ENCODE data around the gene RPH3AL.
"Not testable (repeated sequence)": the region's sequence is repeated elsewhere in the genome, so short reads cannot be mapped to it uniquely, and the experiment has no call there.

The RPH3AL gene

DNA sequence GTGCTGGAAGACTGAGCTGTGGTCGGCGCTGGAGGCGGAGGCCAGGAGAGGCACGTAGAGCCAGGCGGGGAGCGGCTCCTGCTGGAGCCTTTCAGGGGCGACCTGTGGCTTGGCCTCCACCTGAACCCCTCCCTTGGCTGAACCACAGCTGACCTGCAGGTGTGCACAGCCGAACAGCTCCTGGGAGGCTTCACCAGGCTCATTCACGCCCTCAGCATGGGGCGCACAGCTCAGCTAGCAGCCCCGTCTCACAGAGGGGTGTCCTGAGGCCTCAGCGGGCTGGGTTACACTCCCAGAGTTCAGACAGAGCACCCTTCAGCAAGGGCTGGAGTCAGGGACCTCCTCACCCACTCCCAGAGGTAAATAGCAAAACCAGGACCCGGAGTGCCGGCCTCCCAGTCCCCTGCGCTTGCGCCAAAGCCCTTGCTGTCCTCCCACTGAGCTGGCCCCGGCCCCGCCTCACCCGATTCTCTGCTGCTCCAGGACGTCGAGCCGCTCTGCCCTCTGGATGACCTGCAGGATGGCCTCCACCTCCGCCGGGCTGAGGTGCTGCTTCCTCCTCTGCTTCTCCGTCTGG is 31.7 kb downstream of the RPH3AL start:
- in situ Hi-C loops (cut with MboI; ENCODE audit: low sequenced_read_pairs) = no loop called here

DNA sequence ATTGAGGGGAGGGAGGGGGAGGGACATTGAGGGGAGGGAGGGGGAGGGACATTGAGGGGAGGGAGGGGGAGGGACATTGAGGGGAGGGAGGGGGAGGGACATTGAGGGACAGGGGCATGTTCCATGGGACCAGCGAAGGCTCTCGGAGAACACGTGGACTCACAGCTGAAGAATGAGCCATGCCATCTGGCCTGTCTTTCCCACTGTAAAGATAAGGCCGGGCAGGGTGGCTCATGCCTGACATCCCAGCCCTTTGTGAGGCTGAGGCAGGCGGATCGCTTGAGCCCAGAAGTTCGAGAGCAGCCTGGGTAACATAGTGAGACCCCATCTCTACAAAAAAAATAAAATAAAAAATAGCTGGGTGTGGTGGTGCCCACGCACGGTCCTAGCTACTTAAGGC is 32.5 kb downstream of the RPH3AL start:
- in situ Hi-C loops (cut with MboI; ENCODE audit: low sequenced_read_pairs) = no loop called here

DNA sequence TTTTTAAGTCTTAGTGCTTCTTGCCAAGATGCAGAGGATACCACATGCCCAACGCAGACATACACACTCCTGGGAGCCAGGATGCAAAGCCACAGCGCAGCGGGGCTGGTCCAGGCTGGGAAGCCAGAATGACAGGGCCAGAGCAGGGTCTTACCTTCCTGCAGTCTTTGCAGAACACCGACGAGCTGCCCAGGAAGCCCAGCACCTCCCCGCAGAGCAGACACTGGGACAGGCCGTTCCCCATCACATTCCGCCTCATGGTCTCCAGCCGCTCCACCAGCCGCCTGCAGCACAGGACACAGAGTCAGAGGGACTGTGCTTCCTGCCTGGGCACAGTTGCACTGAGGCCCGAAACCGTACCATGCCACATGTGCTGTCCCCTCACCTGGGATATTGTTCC is 33.3 kb downstream of the RPH3AL start:
- in situ Hi-C loops (cut with MboI; ENCODE audit: low sequenced_read_pairs) = no loop called here

DNA sequence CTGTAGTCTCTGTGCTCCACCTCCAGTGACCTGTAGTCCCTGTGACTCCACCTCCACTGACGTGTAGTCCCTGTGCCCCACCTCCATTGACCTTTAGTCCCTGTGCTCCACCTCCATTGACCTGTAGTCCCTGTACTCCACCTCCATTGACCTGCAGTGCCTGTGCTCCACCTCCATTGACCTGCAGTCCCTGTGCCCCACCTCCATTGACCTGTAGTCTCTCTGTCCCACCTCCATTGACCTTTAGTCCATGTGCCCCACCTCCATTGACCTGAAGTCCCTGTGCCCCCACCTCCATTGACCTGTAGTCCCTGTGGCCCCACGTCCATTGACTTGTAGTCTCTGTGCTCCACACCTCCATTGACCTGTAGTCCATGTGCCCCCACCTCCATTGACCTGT is 35.5 kb downstream of the RPH3AL start:
- in situ Hi-C loops (cut with MboI; ENCODE audit: low sequenced_read_pairs) = not testable (repeated sequence)

DNA sequence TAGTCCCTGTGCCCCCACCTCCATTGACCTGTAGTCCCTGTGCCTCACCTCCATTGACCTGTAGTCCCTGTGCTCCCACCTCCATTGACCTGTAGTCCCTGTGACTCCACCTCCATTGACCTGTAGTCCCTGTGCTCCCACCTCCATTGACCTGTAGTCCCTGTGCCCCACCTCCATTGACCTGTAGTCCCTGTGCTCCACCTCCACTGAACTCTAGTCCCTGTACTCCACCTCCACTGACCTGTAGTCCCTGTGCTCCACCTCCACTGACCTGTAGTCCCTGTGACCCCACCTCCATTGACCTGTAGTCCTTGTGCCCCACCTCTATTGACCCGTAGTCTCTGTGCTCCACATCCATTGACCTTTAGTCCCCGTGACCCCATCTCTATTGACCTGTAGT is 37.2 kb downstream of the RPH3AL start:
- in situ Hi-C loops (cut with MboI; ENCODE audit: low sequenced_read_pairs) = not testable (repeated sequence)

DNA sequence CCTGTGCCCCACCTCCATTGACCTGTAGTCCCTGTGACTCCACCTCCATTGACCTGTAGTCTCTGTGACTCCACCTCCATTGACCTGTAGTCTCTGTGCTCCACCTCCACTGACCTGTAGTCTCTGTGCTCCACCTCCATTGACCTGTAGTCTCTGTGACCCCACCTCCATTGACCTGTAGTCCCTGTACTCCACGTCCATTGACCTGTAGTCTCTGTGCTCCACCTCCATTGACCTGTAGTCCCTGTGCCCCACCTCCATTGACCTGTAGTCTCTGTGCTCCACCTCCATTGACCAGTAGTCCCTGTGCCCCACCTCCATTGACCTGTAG is 38.0 kb downstream of the RPH3AL start:
- in situ Hi-C loops (cut with MboI; ENCODE audit: low sequenced_read_pairs) = not testable (repeated sequence)

DNA sequence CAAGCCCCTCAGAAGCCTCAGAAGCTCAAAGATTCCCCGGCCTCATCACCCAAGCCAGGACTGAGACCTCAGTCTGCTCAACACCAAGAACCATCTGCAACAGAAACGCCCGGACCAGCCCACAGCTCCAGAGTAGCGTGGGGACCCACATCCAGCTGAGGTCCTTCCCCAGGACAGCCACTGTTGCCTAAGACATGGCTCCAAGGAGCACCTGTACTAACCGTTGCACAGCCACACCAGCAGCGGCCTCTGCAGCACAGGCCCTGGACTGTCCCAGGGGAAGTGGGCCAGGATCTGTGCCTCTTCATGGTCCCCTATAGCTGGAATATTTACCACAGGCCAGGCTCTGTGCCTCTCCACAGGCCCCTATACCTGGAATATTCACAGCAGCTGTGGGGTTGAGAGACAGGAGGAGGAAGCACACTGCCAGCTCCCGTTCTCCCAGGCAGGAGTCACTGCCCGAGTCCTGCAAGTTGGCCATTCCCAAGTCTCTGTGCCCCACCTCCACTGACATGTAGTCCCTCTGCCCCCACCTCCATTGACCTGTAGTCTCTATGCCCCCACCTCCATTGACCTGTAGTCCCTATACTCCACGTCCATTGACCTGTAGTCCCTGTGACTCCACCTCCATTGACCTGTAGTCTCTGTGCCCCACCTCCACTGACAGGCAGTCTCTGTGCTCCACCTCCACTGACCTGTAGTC is 38.5 kb downstream of the RPH3AL start:
- in situ Hi-C loops (cut with MboI; ENCODE audit: low sequenced_read_pairs) = no loop called here

DNA sequence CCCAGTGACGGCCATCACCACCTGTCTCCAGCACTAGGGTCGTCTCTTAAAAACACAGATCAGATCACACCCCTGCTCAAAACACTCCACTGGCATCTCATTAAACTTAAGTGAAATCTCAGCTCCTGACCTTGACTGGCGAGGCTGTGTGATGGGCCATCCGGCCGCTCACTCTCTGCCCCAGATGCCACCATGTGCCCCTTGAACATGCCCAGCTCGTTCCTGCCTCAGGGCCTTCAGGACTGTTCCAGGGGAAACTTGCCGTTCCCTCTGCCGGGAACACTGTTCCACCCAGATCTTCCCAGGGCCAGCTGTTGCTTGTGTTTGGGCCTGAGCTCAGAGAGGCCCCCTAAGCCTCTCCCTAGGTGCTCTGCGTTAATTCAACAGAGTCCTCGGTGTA is 39.4 kb downstream of the RPH3AL start:
- in situ Hi-C loops (cut with MboI; ENCODE audit: low sequenced_read_pairs) = no loop called here

DNA sequence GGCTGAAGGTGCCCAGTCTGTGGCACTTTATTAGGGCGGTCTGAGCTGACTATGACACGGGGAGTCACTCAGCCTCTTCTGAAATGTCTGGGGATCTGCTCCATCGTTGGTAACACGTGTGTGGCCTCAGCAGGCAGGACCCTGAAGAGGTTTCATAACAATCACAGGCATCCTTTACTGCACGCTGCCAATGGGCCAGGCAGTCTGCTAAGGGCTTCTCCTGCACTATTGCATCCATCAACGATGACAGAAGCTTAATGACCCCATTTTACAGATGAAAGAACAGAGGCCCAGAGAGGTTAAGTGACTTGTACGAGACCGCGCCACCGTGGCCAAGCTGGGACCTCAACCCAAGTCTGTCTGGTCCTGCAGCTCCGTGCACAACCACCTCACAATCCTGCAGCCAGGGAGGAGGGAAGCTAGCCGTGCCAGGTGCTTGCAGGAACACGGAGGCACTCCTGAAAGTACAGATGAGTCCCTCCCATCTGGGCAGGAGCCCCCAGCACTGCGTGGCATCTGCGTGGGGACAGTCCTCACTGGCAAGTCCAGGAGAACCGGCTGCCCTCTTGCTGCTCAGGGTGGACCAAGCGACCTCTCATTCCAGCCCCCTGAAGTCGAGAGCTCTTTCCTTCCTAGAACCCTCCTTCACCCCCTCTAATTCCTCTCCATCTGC is 40.0 kb downstream of the RPH3AL start:
- in situ Hi-C loops (cut with MboI; ENCODE audit: low sequenced_read_pairs) = no loop called here

DNA sequence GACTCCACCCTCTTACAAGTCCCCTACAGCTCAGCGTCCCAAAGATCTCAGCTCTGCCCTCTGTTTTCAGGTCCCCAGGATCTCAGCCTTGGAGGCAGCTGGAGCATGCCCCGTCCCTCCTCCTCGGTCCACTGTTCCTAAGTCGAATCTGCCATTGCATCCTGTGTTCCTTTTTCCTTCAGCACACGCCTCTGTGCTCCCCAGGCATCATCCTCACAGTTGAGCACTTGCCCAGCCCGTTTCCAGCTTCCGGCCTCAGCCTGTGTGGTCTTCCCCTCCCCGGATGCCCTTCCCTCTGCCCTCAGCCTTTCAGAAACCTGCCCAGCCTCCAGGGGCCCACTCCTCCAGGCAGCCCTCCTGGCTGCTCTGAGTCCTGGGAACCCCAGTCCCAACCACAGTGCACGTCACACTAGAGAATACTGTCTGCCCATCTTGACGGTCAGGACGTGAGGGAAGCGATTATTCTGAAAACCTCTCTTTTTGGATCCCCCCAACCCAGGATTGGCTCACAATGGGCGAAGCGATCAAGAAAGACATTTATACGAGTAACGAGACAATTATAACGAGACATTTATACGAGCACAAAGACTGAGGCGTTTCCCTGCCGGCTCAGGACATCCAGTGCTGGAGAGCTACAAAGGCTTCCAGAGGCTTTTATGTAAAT is 41.4 kb downstream of the RPH3AL start:
- in situ Hi-C loops (cut with MboI; ENCODE audit: low sequenced_read_pairs) = no loop called here

DNA sequence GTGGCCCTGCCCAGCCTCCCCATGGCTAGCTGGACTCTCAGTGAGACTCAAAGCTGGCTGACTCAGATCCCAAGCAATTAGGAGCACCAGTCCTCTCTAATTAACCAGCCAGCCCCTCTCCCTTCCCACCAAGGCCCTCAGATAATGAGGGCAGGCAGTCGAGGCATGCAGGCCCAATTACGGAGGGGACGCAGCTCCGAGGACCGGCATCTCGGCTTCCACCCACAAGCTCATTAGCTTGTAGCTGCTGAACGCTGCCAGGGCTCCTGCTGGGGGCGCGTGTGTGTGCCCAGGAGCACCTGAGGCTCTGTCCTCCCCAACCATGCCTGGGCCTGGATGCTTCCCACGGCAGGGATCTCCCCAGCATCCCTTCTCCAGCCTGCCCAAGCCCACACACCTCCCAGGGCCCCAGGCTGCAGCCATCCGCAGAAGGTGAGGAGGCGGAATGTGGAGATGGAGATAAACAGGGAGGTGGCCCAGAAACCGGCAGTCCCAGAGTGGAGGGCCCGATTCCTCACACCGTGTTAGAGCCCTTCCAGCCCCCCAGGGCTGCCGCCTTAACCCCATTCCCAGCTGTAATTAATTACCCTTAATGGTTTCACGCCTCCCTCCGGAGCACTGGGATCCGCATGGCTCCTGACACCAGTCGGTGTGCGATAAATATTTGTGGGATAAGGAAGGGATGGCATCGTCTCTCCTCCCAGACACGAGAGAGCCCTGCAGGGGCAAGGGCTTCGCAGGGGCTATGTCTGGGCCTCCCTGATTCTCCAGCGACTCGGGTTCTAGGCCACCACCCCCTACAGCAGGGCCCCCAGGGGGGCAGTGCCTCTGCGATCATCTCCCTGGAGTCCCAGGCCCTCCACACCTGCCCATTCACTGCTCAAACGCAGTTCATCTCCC is 42.2 kb downstream of the RPH3AL start:
- in situ Hi-C loops (cut with MboI; ENCODE audit: low sequenced_read_pairs) = no loop called here

DNA sequence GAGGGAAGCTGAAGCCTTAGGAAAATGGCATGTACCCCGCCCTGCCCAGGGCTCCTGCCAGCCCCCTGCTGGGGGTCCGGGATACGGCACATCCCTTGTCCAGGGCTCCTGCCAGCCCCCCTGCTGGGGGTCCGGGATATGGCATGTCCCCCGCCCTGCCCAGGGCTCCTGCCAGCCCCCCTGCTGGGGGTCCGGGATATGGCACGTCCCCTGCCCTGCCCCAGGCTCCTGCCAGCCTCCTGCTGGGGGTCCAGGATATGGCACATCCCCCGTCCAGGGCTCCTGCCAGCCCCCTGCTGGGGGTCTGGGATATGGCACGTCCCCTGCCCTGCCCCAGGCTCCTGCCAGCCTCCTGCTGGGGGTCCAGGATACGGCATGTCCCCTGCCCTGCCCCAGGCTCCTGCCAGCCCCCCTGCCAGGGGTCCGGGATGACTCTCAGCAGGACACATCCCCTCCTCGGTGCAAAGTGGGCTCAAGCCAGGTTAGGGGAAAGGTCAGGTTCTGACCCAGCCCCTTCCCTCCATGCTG is 43.2 kb downstream of the RPH3AL start:
- in situ Hi-C loops (cut with MboI; ENCODE audit: low sequenced_read_pairs) = no loop called here

DNA sequence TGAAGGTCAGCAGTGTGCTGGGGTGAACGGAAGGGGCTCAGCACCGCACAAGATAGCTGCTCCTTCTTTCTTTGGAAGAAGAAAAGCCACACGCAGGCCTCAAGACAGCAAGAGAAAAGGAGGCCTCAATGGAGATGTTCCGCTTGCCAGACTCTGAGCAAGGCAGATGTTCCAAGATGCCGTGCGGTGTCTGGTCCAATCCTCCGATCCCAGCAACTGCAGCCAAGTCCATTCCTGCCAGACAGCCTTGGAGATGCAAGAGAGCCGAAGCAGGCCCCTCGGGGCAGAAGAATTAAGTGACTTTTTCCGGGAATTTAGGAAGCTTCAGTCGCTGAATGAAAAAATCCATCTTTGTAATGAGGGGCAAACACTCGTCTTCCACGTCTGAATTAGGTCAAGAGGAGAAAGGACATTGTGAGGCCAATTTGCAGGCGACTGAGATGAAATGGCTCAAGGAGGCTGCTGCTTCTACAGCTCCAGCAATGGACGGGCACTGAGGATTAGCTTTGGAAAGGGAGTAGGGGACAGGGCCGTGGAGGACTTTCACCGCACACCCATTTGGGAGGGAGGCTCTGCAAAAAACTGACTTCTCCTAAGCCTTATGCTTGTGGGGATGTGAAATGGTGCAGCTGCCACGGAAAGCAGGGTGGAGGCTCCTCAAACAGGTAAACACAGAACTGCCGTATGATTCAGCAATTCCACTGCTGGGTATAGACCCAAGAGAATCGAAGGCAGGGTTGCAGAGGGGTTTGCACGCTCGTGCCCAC is 44.7 kb downstream of the RPH3AL start:
- in situ Hi-C loops (cut with MboI; ENCODE audit: low sequenced_read_pairs) = no loop called here

DNA sequence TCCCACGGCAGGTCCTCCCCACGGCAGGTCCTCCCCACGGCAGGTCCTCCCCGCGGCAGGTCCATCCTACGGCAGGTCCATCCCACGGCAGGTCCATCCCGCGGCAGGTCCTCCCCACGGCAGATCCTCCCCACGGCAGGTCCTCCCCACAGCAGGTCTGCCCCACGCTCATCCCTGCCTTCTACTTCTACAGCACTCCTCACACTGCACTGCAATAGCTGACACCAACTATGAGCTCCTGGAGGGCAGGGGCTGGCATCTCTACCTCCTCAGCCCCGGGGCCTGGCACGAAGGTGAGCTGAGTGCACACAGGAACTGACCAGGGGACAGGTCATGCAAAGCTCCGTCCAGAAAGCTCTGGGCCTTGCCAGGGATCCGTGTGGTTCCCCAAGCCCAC is 45.3 kb downstream of the RPH3AL start:
- in situ Hi-C loops (cut with MboI; ENCODE audit: low sequenced_read_pairs) = no loop called here

DNA sequence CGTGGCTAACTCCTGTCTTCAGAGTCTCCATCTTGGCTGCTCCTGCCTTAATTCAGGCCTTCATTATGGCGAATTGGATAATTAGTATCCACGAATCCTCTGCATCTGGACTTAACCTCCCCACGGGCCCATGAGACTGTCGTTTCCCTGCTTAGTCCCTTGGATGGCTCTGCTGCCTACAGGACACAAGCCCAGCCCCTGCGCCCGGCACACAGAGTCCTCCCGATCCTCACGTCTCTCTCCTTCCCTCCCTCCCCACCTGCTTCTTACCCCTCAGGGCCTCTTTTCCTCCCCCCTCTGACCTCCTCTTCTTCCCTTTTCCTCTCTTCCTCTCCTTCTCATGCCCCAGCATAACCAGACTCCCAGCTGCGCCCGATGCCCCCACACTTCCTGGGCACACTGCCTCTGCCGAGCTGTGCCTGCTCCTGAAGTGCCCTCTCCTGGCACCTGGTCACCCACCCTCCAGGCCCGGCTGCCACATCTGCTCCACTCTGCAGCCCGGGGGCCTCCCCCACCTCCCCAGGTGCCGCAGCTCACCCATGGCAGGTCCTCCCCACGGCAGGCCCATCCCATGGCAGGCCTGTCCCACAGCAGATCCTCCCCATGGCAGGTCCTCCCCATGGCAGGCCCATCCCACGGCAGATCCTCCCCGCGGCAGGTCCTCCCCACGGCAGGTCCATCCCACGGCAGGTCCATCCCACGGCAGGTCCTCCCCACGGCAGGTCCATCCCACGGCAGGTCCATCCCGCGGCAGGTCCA is 45.9 kb downstream of the RPH3AL start:
- in situ Hi-C loops (cut with MboI; ENCODE audit: low sequenced_read_pairs) = no loop called here

DNA sequence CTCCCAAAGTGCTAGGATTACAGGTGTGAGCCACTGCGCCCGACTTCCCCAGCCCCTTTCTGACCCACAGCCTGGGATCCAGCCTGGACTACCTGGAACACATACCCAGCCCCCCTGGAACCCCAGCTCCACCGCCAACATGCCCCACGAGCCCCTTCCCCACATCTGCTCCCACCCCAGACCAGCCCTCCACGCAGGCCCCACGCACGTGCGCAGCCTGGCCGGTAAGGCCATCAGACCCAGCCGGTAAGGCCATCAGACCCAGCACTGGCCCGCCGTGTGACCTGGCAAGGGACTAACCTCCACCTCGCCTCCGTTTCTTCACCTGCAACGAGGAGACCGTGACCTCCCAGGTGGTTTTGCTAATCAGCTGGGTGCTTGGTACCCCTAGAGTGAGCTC is 46.5 kb downstream of the RPH3AL start:
- in situ Hi-C loops (cut with MboI; ENCODE audit: low sequenced_read_pairs) = no loop called here

DNA sequence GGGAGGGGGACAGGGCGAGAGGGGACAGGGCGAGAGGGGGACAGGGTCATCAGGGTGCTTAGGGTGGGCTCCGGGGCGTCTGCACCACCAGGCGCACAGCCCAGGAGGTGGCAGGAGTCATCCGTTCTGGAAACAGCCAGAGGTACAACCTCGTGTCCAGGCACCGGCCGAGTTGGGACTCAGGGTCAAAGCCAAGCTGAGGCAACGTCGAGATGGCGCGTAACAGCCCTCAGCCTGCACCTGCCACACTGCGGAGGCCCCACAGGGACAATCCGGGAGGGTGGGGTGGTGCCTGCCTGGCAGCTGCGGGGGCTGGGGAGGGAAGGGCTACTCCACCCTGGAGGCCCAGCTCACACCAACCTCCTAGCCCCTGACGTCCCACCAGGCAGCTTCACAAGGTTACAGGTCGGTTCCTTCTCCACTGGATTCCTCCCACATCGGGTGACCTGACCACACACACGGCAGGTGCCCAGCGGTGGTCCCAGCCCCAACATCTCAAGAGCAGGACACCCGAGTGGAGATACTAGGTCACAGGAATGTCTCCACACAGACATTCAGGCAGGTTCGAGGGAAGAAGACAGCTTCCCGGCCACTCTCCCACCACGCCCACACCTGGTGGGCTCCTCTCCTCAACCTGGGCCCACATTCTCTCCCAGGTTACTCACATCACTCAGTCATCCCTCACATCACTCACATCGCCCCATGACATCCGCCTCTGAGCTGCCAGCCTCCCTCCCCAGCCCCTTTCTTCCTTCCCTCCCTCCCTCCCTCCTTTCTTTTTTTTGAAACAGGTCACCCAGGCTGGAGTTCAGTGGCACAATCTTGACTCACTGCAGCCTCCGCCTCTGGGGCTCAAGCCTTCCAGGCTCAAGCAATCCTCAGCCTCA is 47.3 kb downstream of the RPH3AL start:
- in situ Hi-C loops (cut with MboI; ENCODE audit: low sequenced_read_pairs) = no loop called here

DNA sequence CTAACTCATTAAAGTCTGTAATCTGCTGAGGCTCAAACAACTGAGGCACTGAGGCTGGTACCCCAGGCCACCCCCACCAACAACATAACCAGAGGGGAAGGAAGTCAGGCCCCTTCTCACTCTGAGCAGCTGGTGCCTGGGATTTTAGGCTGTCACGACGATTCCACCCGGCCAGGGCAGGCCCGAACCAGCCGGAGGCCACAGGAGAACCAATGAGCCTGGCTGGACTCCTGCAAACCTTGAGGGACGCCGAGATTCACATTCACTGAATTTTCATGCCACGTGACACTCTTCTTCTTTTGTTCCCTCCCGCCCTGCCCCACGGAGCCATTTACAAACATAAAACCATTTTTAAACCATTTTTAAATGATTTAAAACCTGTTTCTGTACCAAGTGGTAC is 48.1 kb downstream of the RPH3AL start:
- in situ Hi-C loops (cut with MboI; ENCODE audit: low sequenced_read_pairs) = no loop called here

Data from HL-60/S4 (cell line).